ENCODE measurements around the gene HSPE1. TPM values are rescaled to one million over a fixed set of nuclear protein-coding genes. Genes with fewer than 3 reads are reported as not detected.
A peak's percentile ranks its signal among the peaks of the same experiment; 100 is the strongest.

HSPE1 gene
- total and polyA plus RNA-seq, 2 of the 8 experiments (the other 6 are each of a cell fraction or from before 2014, with no cell fraction given), result 206 to 377 TPM

DNA sequence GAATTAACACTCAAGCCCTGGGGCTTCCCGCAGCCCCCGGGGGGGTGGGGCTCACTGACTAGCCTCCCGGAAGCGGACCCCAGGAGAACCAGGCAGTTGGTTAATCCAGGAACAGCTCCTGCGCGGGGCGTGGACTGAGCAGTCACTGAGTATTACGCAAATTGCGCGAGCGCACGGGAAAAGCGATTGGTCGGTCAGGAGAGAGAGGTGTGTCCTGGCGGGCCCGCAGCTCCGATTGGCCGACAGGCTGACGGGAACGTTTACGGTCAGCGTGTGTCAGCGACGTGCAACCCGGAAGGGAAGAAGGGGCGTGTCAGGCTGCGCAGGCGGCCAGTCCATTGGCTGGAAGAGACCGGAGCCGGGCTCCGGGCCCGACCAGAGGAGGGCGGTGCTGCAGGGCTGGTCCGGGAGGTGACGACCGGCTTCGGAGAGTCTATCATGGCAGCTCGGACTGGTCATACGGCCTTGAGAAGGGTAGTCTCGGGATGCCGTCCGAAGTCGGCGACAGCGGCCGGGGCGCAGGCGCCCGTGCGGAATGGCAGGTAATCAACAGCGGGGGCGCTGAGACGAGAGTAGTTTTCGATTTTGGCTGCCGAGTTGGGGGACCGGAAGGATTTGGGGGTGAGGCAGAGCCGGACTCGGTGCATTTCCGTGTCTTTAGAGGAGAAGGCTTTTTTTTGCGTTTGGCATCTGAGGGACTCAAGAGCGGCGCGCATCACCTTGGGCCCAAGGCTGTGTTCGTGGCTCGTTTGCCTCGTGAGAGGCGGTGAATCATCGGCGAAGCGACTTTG, 46.9 kb upstream of the HSPE1 start, which contains the start of gene COQ10B:
COQ10B (plus strand) TSS at position 430 of the 791 bp plus-strand sequence; CDS start at position 439, 9 bp downstream.
- Histone ChIP-seq H3K23me2 (ENCODE audit: low read depth, low read length) (peaks cover 3% of the 10 kb centered on the region), H3K9me3 (ENCODE audit: insufficient read depth in 2 of 2, low read depth in 1 of 2, low read length in 1 of 2) (peaks cover 0 to 3% of the 10 kb centered on the region in 2 experiments; a peak in 1 of 4 replicates), H2AFZ (ENCODE audit: low read length) (peak within 1 kb of the TSS; percentile 92), H4K5ac (ENCODE audit: insufficient read length, low read depth, low read length) (peak within 1 kb of the TSS; percentile 61), H3K18ac (ENCODE audit: extremely low read depth, low read length) (peak within 1 kb of the TSS; percentile 64), H3K79me2 (ENCODE audit: control insufficient read depth in 1 of 2, insufficient read depth in 2 of 2, low read length in 2 of 2) (peaks cover 16 to 36% of the 10 kb centered on the region in 2 experiments), H2AK5ac (ENCODE audit: low read depth, low read length) (no peak within 1 kb of the TSS), H3K36me3 (ENCODE audit: control insufficient read depth in 2 of 4, insufficient read depth in 4 of 4, low read length in 3 of 4) (no peaks in the 10 kb centered on the region), H4K8ac (ENCODE audit: extremely low read depth, insufficient read depth, low read length) (peak within 1 kb of the TSS; percentile 91), H2BK120ac (replicated peaks; ENCODE audit: low read depth, low read length) (no peak within 1 kb of the TSS), H3K23ac (ENCODE audit: insufficient read length) (no peak within 1 kb of the TSS), H3K56ac (replicated peaks; ENCODE audit: insufficient read length, low read depth, low read length) (peak within 1 kb of the TSS; percentile 60), H2BK15ac (ENCODE audit: low read length) (no peak within 1 kb of the TSS), H3K4me3 (ENCODE audit: extremely low read depth in 1 of 4, insufficient read depth in 2 of 4, low read depth in 3 of 4, low read length in 4 of 4) (peak within 1 kb of the TSS; percentile 87 to 97 (median 93)), H3K4me1 (replicated peaks in 1 of 4; ENCODE audit: control insufficient read depth in 3 of 4, insufficient read depth in 4 of 4, low read length in 3 of 4) (peaks cover 0 to 5% (median 0%) of the 10 kb centered on the region in 4 experiments; a peak in 2 of 7 replicates), H4K91ac (replicated peaks; ENCODE audit: insufficient read length, low read length) (peak within 1 kb of the TSS; percentile 36), H3K4me2 (ENCODE audit: insufficient read depth in 1 of 2, low read depth in 2 of 2, low read length in 2 of 2) (peak within 1 kb of the TSS; percentile 73 to 86), H3K27me3 (replicated peaks in 1 of 4; ENCODE audit: control insufficient read depth in 3 of 4, extremely low read depth in 1 of 4, insufficient read depth in 3 of 4, low read length in 3 of 4) (no peaks in the 10 kb centered on the region), H2BK5ac (ENCODE audit: low read depth, low read length) (peak within 1 kb of the TSS; percentile 86; the same call in 1 of the 2 replicates), H2BK20ac (ENCODE audit: low read length) (no peak within 1 kb of the TSS), H3K9ac (replicated peaks in 1 of 4; ENCODE audit: extremely low read depth in 1 of 4, low read depth in 3 of 4, low read length in 3 of 4) (peak within 1 kb of the TSS in 3 of 4 experiments; percentile 89 to 92 (median 90); a peak in 6 of 7 replicates), H3K27ac (ENCODE audit: low read depth, low read length) (peak within 1 kb of the TSS; percentile 87), H3K4ac (replicated peaks; ENCODE audit: insufficient read length, low read depth, low read length) (no peak within 1 kb of the TSS), H4K20me1 (replicated peaks in 1 of 2; ENCODE audit: control insufficient read depth in 1 of 2, insufficient read depth in 2 of 2, low read length in 2 of 2) (peaks cover 0 to 4% of the 10 kb centered on the region in 2 experiments), H3K14ac (ENCODE audit: insufficient read length) (no peak within 1 kb of the TSS), H2BK12ac (ENCODE audit: low read depth, low read length) (peak within 1 kb of the TSS; percentile 78; the same call in 1 of the 2 replicates), H3K79me1 (ENCODE audit: low read depth, low read length) (peaks cover 4% of the 10 kb centered on the region)
- POLR2A ChIA-PET (ENCODE audit: partially characterized antibody), result interaction anchor here (0.8 to 4.8 kb wide), 11 partner anchors 13 to 82 kb away, joined by 3 to 40 read pairs (median 4); partner anchors contain the start of genes HSPD1, HSPE1 and SF3B1
- CTCF ChIA-PET (ENCODE audit: partially characterized antibody), result interaction anchor here (0.6 to 1.6 kb wide), 5 partner anchors 9 to 248 kb away, joined by 3 to 4 read pairs (median 3); partner anchors contain the start of gene SF3B1
- 1% methylated on average over 70 of the region's 70 CpGs; no CpG with 5 or more reads in 1 of the 2 experiments for WGBS, 2 experiments (ENCODE audit: extremely low coverage in 1 of 2, insufficient coverage in 1 of 2, insufficient read length in 1 of 2, insufficient replicate concordance in 2 of 2, low coverage in 1 of 2, low lambda C conversion rate in 2 of 2, missing lambda C conversion rate in 1 of 2)
- peak; percentile 96 to 99 for DNase-seq (ENCODE audit: low read depth in 1 of 2, low spot score in 2 of 2)
- peak; percentile 45 for FAIRE-seq
- TF ChIP-seq SRF (IDR thresholded peaks at IDR 0.05; ENCODE audit: low read depth, low read length) (no peak), POLR2AphosphoS5 (IDR thresholded peaks at IDR 0.05; ENCODE audit: low read depth, low read length) (peak; percentile 84), SIX5 (IDR thresholded peaks at IDR 0.05; ENCODE audit: low read depth, low read length) (no peak), JUND (IDR thresholded peaks at IDR 0.05; ENCODE audit: low read length) (no peak; the same call in 1 of the 2 replicates), RXRA (IDR thresholded peaks at IDR 0.05; ENCODE audit: insufficient read depth, low read depth, low read length) (no peak), SIN3A (conservative IDR thresholded peaks at IDR 0.05 in 1 of 2, IDR thresholded peaks at IDR 0.05 in 1 of 2; ENCODE audit: low read depth in 1 of 2, low read length in 2 of 2) (peak; percentile 7 to 83; a peak in 2 of 4 replicates), PHF8 (conservative IDR thresholded peaks at IDR 0.05; ENCODE audit: low read depth, low read length) (peak; percentile 78), ZNF274 (IDR thresholded peaks at IDR 0.05; ENCODE audit: borderline replicate concordance, extremely low read depth, low read length) (no peak), TEAD4 (IDR thresholded peaks at IDR 0.05; ENCODE audit: low read depth, low read length) (no peak), SP2 (IDR thresholded peaks at IDR 0.05; ENCODE audit: low read length) (no peak), ASH2L (IDR thresholded peaks at IDR 0.05; ENCODE audit: low read length) (peak; percentile 90), SP1 (IDR thresholded peaks at IDR 0.05; ENCODE audit: low read depth, low read length) (peak; percentile 70)
